H1 (cell line): ENCODE measurements around the gene AZI2. TPM values are rescaled to one million over a fixed set of nuclear protein-coding genes. Genes with fewer than 3 reads are reported as not detected.

Experiments used
- CTCF ChIA-PET: fragments of 300-600 bp; sonication (Branson Sonifier 250); formaldehyde crosslinking; loops from one replicate; lab custom pipeline; 2021; ENCODE audit not compliant: partially characterized antibody; lab: Charles Lee
- POLR2A ChIA-PET: fragments of 300-600 bp; sonication (Branson Sonifier 250); formaldehyde crosslinking; loops from one replicate; lab custom pipeline; 2021; ENCODE audit warnings: inconsistent platforms; ENCODE audit not compliant: partially characterized antibody; lab: Charles Lee
- DNase-seq, 2 experiments: peaks; one replicate each; pipeline versions ENCODE4 v3.0.0 to v3.0.0-alpha.2; 2010 to 2022; ENCODE audit warnings: low spot score in 2 of 2, low read depth in 1 of 2, mixed read lengths in 1 of 2
- FAIRE-seq: peaks from 2 replicates; lab custom pipeline; 2011; peaks lifted over from hg19 to GRCh38; lab: Jason Lieb, UNC
- H2AFZ ChIP-seq: 2 replicates; pipeline ENCODE4 v1.8.1; 2012; ENCODE audit warnings: low read length, inconsistent platforms
- H2AK5ac ChIP-seq: 2 replicates; pipeline ENCODE4 v1.6.1; 2013; ENCODE audit warnings: low read depth, low read length
- H2BK120ac ChIP-seq: replicated peaks from 2 replicates; pipeline ENCODE3; 2013; ENCODE audit warnings: low read depth, low read length, inconsistent platforms
- H2BK12ac ChIP-seq: 2 replicates; pipeline ENCODE4 v1.6.1; 2013; ENCODE audit warnings: low read depth, low read length
- H2BK15ac ChIP-seq: 2 replicates; pipeline ENCODE4 v1.6.1; 2013; ENCODE audit warnings: low read length
- H2BK20ac ChIP-seq: 2 replicates; pipeline ENCODE4 v1.6.1; 2013; ENCODE audit warnings: low read length
- H2BK5ac ChIP-seq: 2 replicates; pipeline ENCODE4 v1.6.1; 2013; ENCODE audit warnings: low read depth, low read length
- H3K14ac ChIP-seq: 2 replicates; pipeline ENCODE4 v1.6.1; 2013; ENCODE audit warnings: inconsistent platforms; ENCODE audit not compliant: insufficient read length
- H3K18ac ChIP-seq: 2 replicates; pipeline ENCODE4 v1.6.1; 2013; ENCODE audit warnings: low read length; ENCODE audit errors: extremely low read depth
- H3K23ac ChIP-seq: 2 replicates; pipeline ENCODE4 v1.6.1; 2013; ENCODE audit warnings: inconsistent platforms; ENCODE audit not compliant: insufficient read length
- H3K23me2 ChIP-seq: 2 replicates; pipeline ENCODE4 v1.6.1; 2013; ENCODE audit warnings: low read depth, low read length
- H3K27ac ChIP-seq: 2 replicates; pipeline ENCODE4 v1.6.1; 2011; ENCODE audit warnings: low read depth, low read length, inconsistent platforms
- H3K27me3 ChIP-seq, 4 experiments: replicated peaks in 1 of 4; 1 replicate in 1 of 4; 2 replicates in 3 of 4; pipeline versions ENCODE4 v1.6.1 to v1.8.1; 2011 to 2013; ENCODE audit warnings: low read length in 3 of 4, mild to moderate bottlenecking in 3 of 4, inconsistent platforms in 2 of 4, mixed read lengths in 2 of 4, moderate library complexity in 1 of 4; ENCODE audit not compliant: control insufficient read depth in 3 of 4, insufficient read depth in 3 of 4; ENCODE audit errors: extremely low read depth in 1 of 4
- H3K36me3 ChIP-seq, 4 experiments: 2 replicates each; pipeline versions ENCODE4 v1.6.1 to v1.8.1; 2011 to 2013; ENCODE audit warnings: mild to moderate bottlenecking in 4 of 4, low read length in 3 of 4, moderate library complexity in 2 of 4, control low read depth in 1 of 4, inconsistent platforms in 1 of 4; ENCODE audit not compliant: insufficient read depth in 4 of 4, control insufficient read depth in 2 of 4
- H3K4ac ChIP-seq: replicated peaks from 2 replicates; pipeline ENCODE3; 2013; ENCODE audit warnings: low read length, low read depth, mixed read lengths, inconsistent platforms; ENCODE audit not compliant: insufficient read length
- H3K4me1 ChIP-seq, 4 experiments: replicated peaks in 1 of 4; 1 replicate in 1 of 4; 2 replicates in 3 of 4; pipeline versions ENCODE4 v1.6.1 to v1.8.1; 2011 to 2013; ENCODE audit warnings: low read length in 3 of 4, inconsistent platforms in 2 of 4, mixed read lengths in 1 of 4; ENCODE audit not compliant: insufficient read depth in 4 of 4, control insufficient read depth in 3 of 4
- H3K4me2 ChIP-seq, 2 experiments: 2 replicates each; pipeline versions ENCODE4 v1.6.1 to v1.8.1; 2011 to 2013; ENCODE audit warnings: low read depth in 2 of 2, low read length in 2 of 2, control low read depth in 1 of 2, inconsistent platforms in 1 of 2, mild to moderate bottlenecking in 1 of 2; ENCODE audit not compliant: insufficient read depth in 1 of 2
- H3K4me3 ChIP-seq, 4 experiments: fragments of 200-600, 300-600 bp in 1 of 4; sonication (generic), shearing (Covaris generic), sonication (Bioruptor Twin) in 1 of 4; 2 replicates each; pipeline versions ENCODE4 v1.5.1 to v1.8.1; 2011 to 2016; ENCODE audit warnings: low read length in 4 of 4, low read depth in 3 of 4, control low read depth in 2 of 4, inconsistent platforms in 2 of 4, mild to moderate bottlenecking in 2 of 4, mixed read lengths in 1 of 4, moderate library complexity in 1 of 4; ENCODE audit not compliant: insufficient read depth in 2 of 4; ENCODE audit errors: extremely low read depth in 1 of 4
- H3K56ac ChIP-seq: replicated peaks from 2 replicates; pipeline ENCODE3; 2013; ENCODE audit warnings: low read depth, mild to moderate bottlenecking, mixed read lengths, low read length, inconsistent platforms; ENCODE audit not compliant: insufficient read length
- H3K79me1 ChIP-seq: 2 replicates; pipeline ENCODE4 v1.6.1; 2013; ENCODE audit warnings: low read depth, low read length, control low read depth
- H3K79me2 ChIP-seq, 2 experiments: 2 replicates each; pipeline versions ENCODE4 v1.6.1 to v1.8.1; 2012 to 2013; ENCODE audit warnings: low read length in 2 of 2, mild to moderate bottlenecking in 2 of 2, inconsistent platforms in 1 of 2; ENCODE audit not compliant: insufficient read depth in 2 of 2, control insufficient read depth in 1 of 2
- H3K9ac ChIP-seq, 4 experiments: replicated peaks in 1 of 4; 1 replicate in 1 of 4; 2 replicates in 3 of 4; pipeline versions ENCODE4 v1.6.1 to v1.8.1; 2011 to 2013; ENCODE audit warnings: low read depth in 3 of 4, low read length in 3 of 4, control low read depth in 2 of 4, mild to moderate bottlenecking in 2 of 4, moderate library complexity in 2 of 4, inconsistent platforms in 1 of 4; ENCODE audit errors: extremely low read depth in 1 of 4
- H3K9me3 ChIP-seq, 2 experiments: 2 replicates each; pipeline versions ENCODE4 v1.6.1 to v1.8.1; 2012 to 2013; ENCODE audit warnings: mild to moderate bottlenecking in 2 of 2, moderate library complexity in 2 of 2, control low read depth in 1 of 2, inconsistent platforms in 1 of 2, low read depth in 1 of 2, low read length in 1 of 2, mixed read lengths in 1 of 2; ENCODE audit not compliant: insufficient read depth in 2 of 2
- H4K20me1 ChIP-seq, 2 experiments: replicated peaks in 1 of 2; 2 replicates each; pipeline versions ENCODE3 to v1.8.1; 2011 to 2013; ENCODE audit warnings: inconsistent platforms in 2 of 2, low read length in 2 of 2, mild to moderate bottlenecking in 1 of 2; ENCODE audit not compliant: insufficient read depth in 2 of 2, control insufficient read depth in 1 of 2
- H4K5ac ChIP-seq: 2 replicates; pipeline ENCODE4 v1.6.1; 2013; ENCODE audit warnings: low read length, low read depth, mixed read lengths, inconsistent platforms; ENCODE audit not compliant: insufficient read length
- H4K8ac ChIP-seq: 2 replicates; pipeline ENCODE4 v1.8.0; 2013; ENCODE audit warnings: mild to moderate bottlenecking, moderate library complexity, low read length, inconsistent platforms; ENCODE audit not compliant: insufficient read depth; ENCODE audit errors: extremely low read depth
- H4K91ac ChIP-seq: replicated peaks from 2 replicates; pipeline ENCODE3; 2013; ENCODE audit warnings: low read length, mixed read lengths, inconsistent platforms; ENCODE audit not compliant: insufficient read length
- HDAC6 ChIP-seq: IDR thresholded peaks from one replicate; pipeline ENCODE4 v1.7.1; 2012; ENCODE audit warnings: low read depth, mild to moderate bottlenecking, inconsistent platforms, low read length, moderate library complexity
- WGBS, 2 experiments: shearing (Covaris generic) in 1 of 2; methylation state at CpG; one replicate each; pipeline versions ENCODE4 v1.1.6 to v1.1.7; 2013 to 2015; ENCODE audit warnings: low lambda C conversion rate in 2 of 2, mixed read lengths in 2 of 2, inconsistent platforms in 1 of 2, low coverage in 1 of 2, missing lambda C conversion rate in 1 of 2; ENCODE audit not compliant: insufficient replicate concordance in 2 of 2, insufficient coverage in 1 of 2, insufficient read length in 1 of 2; ENCODE audit errors: extremely low coverage in 1 of 2, missing lambda C conversion rate in 1 of 2; 5-methylcytosine and 5-hydroxymethylcytosine counted together
- polyA plus RNA-seq, 7 experiments: library from polyadenylated mRNA; depleted of rRNA in 3 of 7; stranded (reverse) in 5 of 7; unstranded in 2 of 7; fragments of >200 nt in 5 of 7; fragments of 200-250 nt in 2 of 7; gene quantifications; 1 replicate in 5 of 7; 2 replicates in 1 of 7; 4 replicates in 1 of 7; pipeline versions ENCODE4 v1.2.1 to v1.2.3, GENCODE V29; 2011 to 2013; ENCODE audit warnings: missing spikeins in 2 of 7, mixed read lengths in 2 of 7
- total RNA-seq: library from RNA; stranded (reverse); fragmentation: NEBNext Ultra II Directional; extraction: Animal tissue kit (Norgen Biotek cat#: 25700); gene quantifications from 2 replicates; pipeline ENCODE4 v1.2.1, GENCODE V29; 2021

The AZI2 gene
- total and polyA plus RNA-seq, 2 of the 8 experiments (the other 6 are each of a cell fraction or from before 2014, with no cell fraction given), result 17.4 to 39.2 TPM

DNA sequence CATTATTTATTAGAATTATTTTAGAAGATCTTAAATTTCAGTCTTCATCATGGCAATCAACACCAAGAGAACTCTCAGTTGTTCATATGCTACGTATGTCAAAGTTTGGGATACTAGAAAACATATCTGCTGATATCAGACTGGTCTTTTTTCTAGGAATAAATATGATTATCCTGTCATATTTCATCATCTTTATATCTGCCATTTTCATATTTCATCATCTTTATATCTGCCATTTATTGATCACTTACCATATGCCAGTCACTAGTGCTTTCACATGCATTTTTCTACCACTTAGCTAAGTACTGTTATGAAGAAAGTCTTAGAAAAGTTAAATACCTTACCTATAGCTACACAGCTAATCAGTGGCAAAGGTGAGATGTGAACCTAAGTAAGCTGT is 2.9 kb downstream of the AZI2 start:
- H3K9me3 ChIP-seq, result no peaks in the 10 kb centered on the region
- H2BK15ac ChIP-seq, result no peak overlapping the region
- no peak overlapping the region for H4K8ac ChIP-seq
- H3K23me2 ChIP-seq, result peaks cover 5% of the 10 kb centered on the region; the same call in 1 of the 2 replicates
- H4K20me1 ChIP-seq, result peaks cover 0 to 2% of the 10 kb centered on the region in 2 experiments
- no peak overlapping the region for H3K14ac ChIP-seq
- TF ChIP-seq HDAC6, result no peak
- no peak overlapping the region for H2BK12ac ChIP-seq
- no peaks in the 10 kb centered on the region for H3K36me3 ChIP-seq
- H3K4me1 ChIP-seq, result peaks cover 0 to 2% (median 0%) of the 10 kb centered on the region in 4 experiments; a peak in 2 of 7 replicates
- no peak overlapping the region for H2BK5ac ChIP-seq
- no peaks in the 10 kb centered on the region for H3K27me3 ChIP-seq
- no peak overlapping the region for H3K18ac ChIP-seq
- no peak overlapping the region for H3K56ac ChIP-seq
- H2BK20ac ChIP-seq, result no peak overlapping the region
- H3K79me1 ChIP-seq, result no peaks in the 10 kb centered on the region
- H3K79me2 ChIP-seq, result peaks cover 0 to 44% of the 10 kb centered on the region in 2 experiments; a peak in 2 of 4 replicates
- FAIRE-seq (no peak), DNase-seq (no peak)
- no peak overlapping the region for H3K4ac ChIP-seq
- no peak overlapping the region for H2AFZ ChIP-seq
- no peak overlapping the region for H3K4me2 ChIP-seq
- H3K27ac ChIP-seq, result no peak overlapping the region
- no peak overlapping the region for H3K9ac ChIP-seq
- WGBS, 2 experiments, result 96% methylated on average over 1 of the region's 1 CpG; no CpG with 5 or more reads in 1 of the 2 experiments
- no peak overlapping the region for H2BK120ac ChIP-seq
- ChIA-PET POLR2A (no interaction called here), CTCF (no interaction called here)
- no peak overlapping the region for H3K23ac ChIP-seq
- no peak overlapping the region for H3K4me3 ChIP-seq
- H4K91ac ChIP-seq, result no peak overlapping the region
- no peak overlapping the region for H4K5ac ChIP-seq
- no peak overlapping the region for H2AK5ac ChIP-seq
